Measurements from ENCODE around the gene LAMC1. TPM values are rescaled to one million over a fixed set of nuclear protein-coding genes. Genes with fewer than 3 reads are reported as not detected.
A peak's percentile ranks its signal among the peaks of the same experiment; 100 is the strongest.

LAMC1 gene
- polyA plus RNA-seq, 1 donor (not counting 4 experiments of a cell fraction or from before 2014, with no cell fraction given) = 66.6 TPM

GRCh38 chr1:183178545-183178944 is 155.3 kb downstream of the LAMC1 start:
- DNase-seq (ENCODE audit: low read depth, low spot score) (no peak), FAIRE-seq (no peak)
- dilution Hi-C loops (cut with MboI; ENCODE audit: extremely low pct_ligation_motif_present, low sequenced_read_pairs) = no loop called here
- Histone ChIP-seq H3K36me3 (ENCODE audit: control insufficient read depth in 2 of 2, extremely low read depth in 1 of 2, insufficient read depth in 2 of 2, low read length in 2 of 2) (no peaks in the 10 kb centered on the region), H3K9ac (ENCODE audit: control insufficient read depth, extremely low read depth, insufficient read depth, low read length) (no peak overlapping the region), H3K4me2 (ENCODE audit: control insufficient read depth, extremely low read depth, insufficient read depth, low read depth, low read length) (peak overlapping the region; percentile 52), H3K27ac (ENCODE audit: control insufficient read depth, insufficient read depth, low read length) (peak overlapping the region; percentile 13), H2AFZ (ENCODE audit: control insufficient read depth, low read length) (peak overlapping the region; percentile 72), H3K9me3 (ENCODE audit: control insufficient read depth, low read depth, low read length) (no peaks in the 10 kb centered on the region), H4K20me1 (ENCODE audit: control insufficient read depth, extremely low read depth, insufficient read depth, low read length) (no peaks in the 10 kb centered on the region), H3K4me3 (ENCODE audit: control insufficient read depth in 2 of 3, extremely low read depth in 1 of 3, insufficient read depth in 2 of 3, low read depth in 1 of 3, low read length in 3 of 3) (no peak overlapping the region), H3K79me2 (ENCODE audit: control insufficient read depth, insufficient read depth, low read length) (no peaks in the 10 kb centered on the region), H3K4me1 (ENCODE audit: control insufficient read depth, extremely low read depth, insufficient read depth, low read length) (peaks cover 36% of the 10 kb centered on the region), H3K9me1 (ENCODE audit: control insufficient read depth, extremely low read depth, insufficient read depth, low read length) (no peaks in the 10 kb centered on the region), H3K27me3 (ENCODE audit: control insufficient read depth, extremely low read depth, insufficient read depth, low read length) (no peaks in the 10 kb centered on the region)
- TF ChIP-seq EZH2 (IDR thresholded peaks at IDR 0.05; ENCODE audit: low read length) = no peak
- no peak for TF ChIP-seq CTCF (optimal IDR thresholded peaks at IDR 0.05 in 1 of 3, IDR thresholded peaks at IDR 0.05 in 1 of 3, conservative IDR thresholded peaks at IDR 0.05 in 1 of 3; ENCODE audit: extremely low read depth in 1 of 3, insufficient read depth in 2 of 3, low read length in 3 of 3)

- Histone ChIP-seq H3K79me2 (ENCODE audit: control insufficient read depth, insufficient read depth, low read length) (no peaks in the 10 kb centered on the region), H3K36me3 (ENCODE audit: control insufficient read depth in 2 of 2, extremely low read depth in 1 of 2, insufficient read depth in 2 of 2, low read length in 2 of 2) (no peaks in the 10 kb centered on the region), H3K9ac (ENCODE audit: control insufficient read depth, extremely low read depth, insufficient read depth, low read length) (no peak overlapping the region), H3K4me2 (ENCODE audit: control insufficient read depth, extremely low read depth, insufficient read depth, low read depth, low read length) (peak overlapping the region; percentile 52), H3K27me3 (ENCODE audit: control insufficient read depth, extremely low read depth, insufficient read depth, low read length) (no peaks in the 10 kb centered on the region), H4K20me1 (ENCODE audit: control insufficient read depth, extremely low read depth, insufficient read depth, low read length) (no peaks in the 10 kb centered on the region), H3K9me3 (ENCODE audit: control insufficient read depth, low read depth, low read length) (no peaks in the 10 kb centered on the region), H2AFZ (ENCODE audit: control insufficient read depth, low read length) (no peak overlapping the region), H3K4me1 (ENCODE audit: control insufficient read depth, extremely low read depth, insufficient read depth, low read length) (peaks cover 37% of the 10 kb centered on the region), H3K9me1 (ENCODE audit: control insufficient read depth, extremely low read depth, insufficient read depth, low read length) (no peaks in the 10 kb centered on the region), H3K4me3 (ENCODE audit: control insufficient read depth in 2 of 3, extremely low read depth in 1 of 3, insufficient read depth in 2 of 3, low read depth in 1 of 3, low read length in 3 of 3) (no peak overlapping the region), H3K27ac (ENCODE audit: control insufficient read depth, insufficient read depth, low read length) (peak overlapping the region; percentile 96)
- DNase-seq (ENCODE audit: low read depth, low spot score) = no peak
- TF ChIP-seq CTCF (optimal IDR thresholded peaks at IDR 0.05 in 1 of 3, IDR thresholded peaks at IDR 0.05 in 1 of 3, conservative IDR thresholded peaks at IDR 0.05 in 1 of 3; ENCODE audit: extremely low read depth in 1 of 3, insufficient read depth in 2 of 3, low read length in 3 of 3) (no peak), EZH2 (IDR thresholded peaks at IDR 0.05; ENCODE audit: low read length) (no peak)
- no peak for FAIRE-seq
- dilution Hi-C loops (cut with MboI; ENCODE audit: extremely low pct_ligation_motif_present, low sequenced_read_pairs) = no loop called here
Measured at GRCh38 chr1:183179033-183179432, 155.8 kb downstream of the LAMC1 start.

Measured in keratinocyte (primary cell).